ENCODE data around the gene MROH9.

- TF ChIP-seq, protein P1, sequence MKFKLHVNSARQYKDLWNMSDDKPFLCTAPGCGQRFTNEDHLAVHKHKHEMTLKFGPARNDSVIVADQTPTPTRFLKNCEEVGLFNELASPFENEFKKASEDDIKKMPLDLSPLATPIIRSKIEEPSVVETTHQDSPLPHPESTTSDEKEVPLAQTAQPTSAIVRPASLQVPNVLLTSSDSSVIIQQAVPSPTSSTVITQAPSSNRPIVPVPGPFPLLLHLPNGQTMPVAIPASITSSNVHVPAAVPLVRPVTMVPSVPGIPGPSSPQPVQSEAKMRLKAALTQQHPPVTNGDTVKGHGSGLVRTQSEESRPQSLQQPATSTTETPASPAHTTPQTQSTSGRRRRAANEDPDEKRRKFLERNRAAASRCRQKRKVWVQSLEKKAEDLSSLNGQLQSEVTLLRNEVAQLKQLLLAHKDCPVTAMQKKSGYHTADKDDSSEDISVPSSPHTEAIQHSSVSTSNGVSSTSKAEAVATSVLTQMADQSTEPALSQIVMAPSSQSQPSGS (tag by site-specific recombination; IDR thresholded peaks at IDR 0.05; ENCODE audit: low read depth), result no peak
- TF ChIP-seq, protein P2, sequence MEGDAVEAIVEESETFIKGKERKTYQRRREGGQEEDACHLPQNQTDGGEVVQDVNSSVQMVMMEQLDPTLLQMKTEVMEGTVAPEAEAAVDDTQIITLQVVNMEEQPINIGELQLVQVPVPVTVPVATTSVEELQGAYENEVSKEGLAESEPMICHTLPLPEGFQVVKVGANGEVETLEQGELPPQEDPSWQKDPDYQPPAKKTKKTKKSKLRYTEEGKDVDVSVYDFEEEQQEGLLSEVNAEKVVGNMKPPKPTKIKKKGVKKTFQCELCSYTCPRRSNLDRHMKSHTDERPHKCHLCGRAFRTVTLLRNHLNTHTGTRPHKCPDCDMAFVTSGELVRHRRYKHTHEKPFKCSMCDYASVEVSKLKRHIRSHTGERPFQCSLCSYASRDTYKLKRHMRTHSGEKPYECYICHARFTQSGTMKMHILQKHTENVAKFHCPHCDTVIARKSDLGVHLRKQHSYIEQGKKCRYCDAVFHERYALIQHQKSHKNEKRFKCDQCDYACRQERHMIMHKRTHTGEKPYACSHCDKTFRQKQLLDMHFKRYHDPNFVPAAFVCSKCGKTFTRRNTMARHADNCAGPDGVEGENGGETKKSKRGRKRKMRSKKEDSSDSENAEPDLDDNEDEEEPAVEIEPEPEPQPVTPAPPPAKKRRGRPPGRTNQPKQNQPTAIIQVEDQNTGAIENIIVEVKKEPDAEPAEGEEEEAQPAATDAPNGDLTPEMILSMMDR (tag by site-specific recombination; IDR thresholded peaks at IDR 0.05), result no peak
- TF ChIP-seq ZNF112 (tag by site-specific recombination; IDR thresholded peaks at IDR 0.05) (no peak), ZNF169 (tag by site-specific recombination; IDR thresholded peaks at IDR 0.05) (no peak), ZNF24 (tag by site-specific recombination; IDR thresholded peaks at IDR 0.05) (no peak), ZNF791 (tag by site-specific recombination; IDR thresholded peaks at IDR 0.05) (no peak), ZNF302 (tag by site-specific recombination; IDR thresholded peaks at IDR 0.05; ENCODE audit: low read depth) (no peak), ZNF830 (tag by site-specific recombination; IDR thresholded peaks at IDR 0.05; ENCODE audit: low read depth) (no peak), ZNF335 (tag by site-specific recombination; conservative IDR thresholded peaks at IDR 0.05) (no peak), YY1 (tag by site-specific recombination; IDR thresholded peaks at IDR 0.05) (no peak)
- TF ChIP-seq, protein P3, sequence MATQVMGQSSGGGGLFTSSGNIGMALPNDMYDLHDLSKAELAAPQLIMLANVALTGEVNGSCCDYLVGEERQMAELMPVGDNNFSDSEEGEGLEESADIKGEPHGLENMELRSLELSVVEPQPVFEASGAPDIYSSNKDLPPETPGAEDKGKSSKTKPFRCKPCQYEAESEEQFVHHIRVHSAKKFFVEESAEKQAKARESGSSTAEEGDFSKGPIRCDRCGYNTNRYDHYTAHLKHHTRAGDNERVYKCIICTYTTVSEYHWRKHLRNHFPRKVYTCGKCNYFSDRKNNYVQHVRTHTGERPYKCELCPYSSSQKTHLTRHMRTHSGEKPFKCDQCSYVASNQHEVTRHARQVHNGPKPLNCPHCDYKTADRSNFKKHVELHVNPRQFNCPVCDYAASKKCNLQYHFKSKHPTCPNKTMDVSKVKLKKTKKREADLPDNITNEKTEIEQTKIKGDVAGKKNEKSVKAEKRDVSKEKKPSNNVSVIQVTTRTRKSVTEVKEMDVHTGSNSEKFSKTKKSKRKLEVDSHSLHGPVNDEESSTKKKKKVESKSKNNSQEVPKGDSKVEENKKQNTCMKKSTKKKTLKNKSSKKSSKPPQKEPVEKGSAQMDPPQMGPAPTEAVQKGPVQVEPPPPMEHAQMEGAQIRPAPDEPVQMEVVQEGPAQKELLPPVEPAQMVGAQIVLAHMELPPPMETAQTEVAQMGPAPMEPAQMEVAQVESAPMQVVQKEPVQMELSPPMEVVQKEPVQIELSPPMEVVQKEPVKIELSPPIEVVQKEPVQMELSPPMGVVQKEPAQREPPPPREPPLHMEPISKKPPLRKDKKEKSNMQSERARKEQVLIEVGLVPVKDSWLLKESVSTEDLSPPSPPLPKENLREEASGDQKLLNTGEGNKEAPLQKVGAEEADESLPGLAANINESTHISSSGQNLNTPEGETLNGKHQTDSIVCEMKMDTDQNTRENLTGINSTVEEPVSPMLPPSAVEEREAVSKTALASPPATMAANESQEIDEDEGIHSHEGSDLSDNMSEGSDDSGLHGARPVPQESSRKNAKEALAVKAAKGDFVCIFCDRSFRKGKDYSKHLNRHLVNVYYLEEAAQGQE (tag by site-specific recombination; IDR thresholded peaks at IDR 0.05), result no peak
Observed at GRCh38 chr1:170964506-170964905, 29.2 kb downstream of the MROH9 start.

Measured in HEK293 (cell line).